H1 (cell line): ENCODE results near the gene PGK1. TPM values are rescaled to one million over a fixed set of nuclear protein-coding genes. Genes with fewer than 3 reads are reported as not detected.

Source experiments
- CTCF ChIA-PET: fragments of 300-600 bp; sonication (Branson Sonifier 250); formaldehyde crosslinking; loops from one replicate; lab custom pipeline; 2021; ENCODE audit not compliant: partially characterized antibody; lab: Charles Lee
- POLR2A ChIA-PET: fragments of 300-600 bp; sonication (Branson Sonifier 250); formaldehyde crosslinking; loops from one replicate; lab custom pipeline; 2021; ENCODE audit warnings: inconsistent platforms; ENCODE audit not compliant: partially characterized antibody; lab: Charles Lee
- DNase-seq, 2 experiments: peaks; one replicate each; pipeline versions ENCODE4 v3.0.0 to v3.0.0-alpha.2; 2010 to 2022; ENCODE audit warnings: low spot score in 2 of 2, low read depth in 1 of 2, mixed read lengths in 1 of 2
- FAIRE-seq: peaks from 2 replicates; lab custom pipeline; 2011; peaks lifted over from hg19 to GRCh38; lab: Jason Lieb, UNC
- H2AFZ ChIP-seq: 2 replicates; pipeline ENCODE4 v1.8.1; 2012; ENCODE audit warnings: low read length, inconsistent platforms
- H2AK5ac ChIP-seq: 2 replicates; pipeline ENCODE4 v1.6.1; 2013; ENCODE audit warnings: low read depth, low read length
- H2BK120ac ChIP-seq: replicated peaks from 2 replicates; pipeline ENCODE3; 2013; ENCODE audit warnings: low read depth, low read length, inconsistent platforms
- H2BK12ac ChIP-seq: 2 replicates; pipeline ENCODE4 v1.6.1; 2013; ENCODE audit warnings: low read depth, low read length
- H2BK15ac ChIP-seq: 2 replicates; pipeline ENCODE4 v1.6.1; 2013; ENCODE audit warnings: low read length
- H2BK20ac ChIP-seq: 2 replicates; pipeline ENCODE4 v1.6.1; 2013; ENCODE audit warnings: low read length
- H2BK5ac ChIP-seq: 2 replicates; pipeline ENCODE4 v1.6.1; 2013; ENCODE audit warnings: low read depth, low read length
- H3K14ac ChIP-seq: 2 replicates; pipeline ENCODE4 v1.6.1; 2013; ENCODE audit warnings: inconsistent platforms; ENCODE audit not compliant: insufficient read length
- H3K18ac ChIP-seq: 2 replicates; pipeline ENCODE4 v1.6.1; 2013; ENCODE audit warnings: low read length; ENCODE audit errors: extremely low read depth
- H3K23ac ChIP-seq: 2 replicates; pipeline ENCODE4 v1.6.1; 2013; ENCODE audit warnings: inconsistent platforms; ENCODE audit not compliant: insufficient read length
- H3K23me2 ChIP-seq: 2 replicates; pipeline ENCODE4 v1.6.1; 2013; ENCODE audit warnings: low read depth, low read length
- H3K27ac ChIP-seq: 2 replicates; pipeline ENCODE4 v1.6.1; 2011; ENCODE audit warnings: low read depth, low read length, inconsistent platforms
- H3K27me3 ChIP-seq, 4 experiments: replicated peaks in 1 of 4; 1 replicate in 1 of 4; 2 replicates in 3 of 4; pipeline versions ENCODE4 v1.6.1 to v1.8.1; 2011 to 2013; ENCODE audit warnings: low read length in 3 of 4, mild to moderate bottlenecking in 3 of 4, inconsistent platforms in 2 of 4, mixed read lengths in 2 of 4, moderate library complexity in 1 of 4; ENCODE audit not compliant: control insufficient read depth in 3 of 4, insufficient read depth in 3 of 4; ENCODE audit errors: extremely low read depth in 1 of 4
- H3K36me3 ChIP-seq, 4 experiments: 2 replicates each; pipeline versions ENCODE4 v1.6.1 to v1.8.1; 2011 to 2013; ENCODE audit warnings: mild to moderate bottlenecking in 4 of 4, low read length in 3 of 4, moderate library complexity in 2 of 4, control low read depth in 1 of 4, inconsistent platforms in 1 of 4; ENCODE audit not compliant: insufficient read depth in 4 of 4, control insufficient read depth in 2 of 4
- H3K4ac ChIP-seq: replicated peaks from 2 replicates; pipeline ENCODE3; 2013; ENCODE audit warnings: low read length, low read depth, mixed read lengths, inconsistent platforms; ENCODE audit not compliant: insufficient read length
- H3K4me1 ChIP-seq, 4 experiments: replicated peaks in 1 of 4; 1 replicate in 1 of 4; 2 replicates in 3 of 4; pipeline versions ENCODE4 v1.6.1 to v1.8.1; 2011 to 2013; ENCODE audit warnings: low read length in 3 of 4, inconsistent platforms in 2 of 4, mixed read lengths in 1 of 4; ENCODE audit not compliant: insufficient read depth in 4 of 4, control insufficient read depth in 3 of 4
- H3K4me2 ChIP-seq, 2 experiments: 2 replicates each; pipeline versions ENCODE4 v1.6.1 to v1.8.1; 2011 to 2013; ENCODE audit warnings: low read depth in 2 of 2, low read length in 2 of 2, control low read depth in 1 of 2, inconsistent platforms in 1 of 2, mild to moderate bottlenecking in 1 of 2; ENCODE audit not compliant: insufficient read depth in 1 of 2
- H3K4me3 ChIP-seq, 4 experiments: fragments of 200-600, 300-600 bp in 1 of 4; sonication (generic), shearing (Covaris generic), sonication (Bioruptor Twin) in 1 of 4; 2 replicates each; pipeline versions ENCODE4 v1.5.1 to v1.8.1; 2011 to 2016; ENCODE audit warnings: low read length in 4 of 4, low read depth in 3 of 4, control low read depth in 2 of 4, inconsistent platforms in 2 of 4, mild to moderate bottlenecking in 2 of 4, mixed read lengths in 1 of 4, moderate library complexity in 1 of 4; ENCODE audit not compliant: insufficient read depth in 2 of 4; ENCODE audit errors: extremely low read depth in 1 of 4
- H3K56ac ChIP-seq: replicated peaks from 2 replicates; pipeline ENCODE3; 2013; ENCODE audit warnings: low read depth, mild to moderate bottlenecking, mixed read lengths, low read length, inconsistent platforms; ENCODE audit not compliant: insufficient read length
- H3K79me1 ChIP-seq: 2 replicates; pipeline ENCODE4 v1.6.1; 2013; ENCODE audit warnings: low read depth, low read length, control low read depth
- H3K79me2 ChIP-seq, 2 experiments: 2 replicates each; pipeline versions ENCODE4 v1.6.1 to v1.8.1; 2012 to 2013; ENCODE audit warnings: low read length in 2 of 2, mild to moderate bottlenecking in 2 of 2, inconsistent platforms in 1 of 2; ENCODE audit not compliant: insufficient read depth in 2 of 2, control insufficient read depth in 1 of 2
- H3K9ac ChIP-seq, 4 experiments: replicated peaks in 1 of 4; 1 replicate in 1 of 4; 2 replicates in 3 of 4; pipeline versions ENCODE4 v1.6.1 to v1.8.1; 2011 to 2013; ENCODE audit warnings: low read depth in 3 of 4, low read length in 3 of 4, control low read depth in 2 of 4, mild to moderate bottlenecking in 2 of 4, moderate library complexity in 2 of 4, inconsistent platforms in 1 of 4; ENCODE audit errors: extremely low read depth in 1 of 4
- H3K9me3 ChIP-seq, 2 experiments: 2 replicates each; pipeline versions ENCODE4 v1.6.1 to v1.8.1; 2012 to 2013; ENCODE audit warnings: mild to moderate bottlenecking in 2 of 2, moderate library complexity in 2 of 2, control low read depth in 1 of 2, inconsistent platforms in 1 of 2, low read depth in 1 of 2, low read length in 1 of 2, mixed read lengths in 1 of 2; ENCODE audit not compliant: insufficient read depth in 2 of 2
- H4K20me1 ChIP-seq, 2 experiments: replicated peaks in 1 of 2; 2 replicates each; pipeline versions ENCODE3 to v1.8.1; 2011 to 2013; ENCODE audit warnings: inconsistent platforms in 2 of 2, low read length in 2 of 2, mild to moderate bottlenecking in 1 of 2; ENCODE audit not compliant: insufficient read depth in 2 of 2, control insufficient read depth in 1 of 2
- H4K5ac ChIP-seq: 2 replicates; pipeline ENCODE4 v1.6.1; 2013; ENCODE audit warnings: low read length, low read depth, mixed read lengths, inconsistent platforms; ENCODE audit not compliant: insufficient read length
- H4K8ac ChIP-seq: 2 replicates; pipeline ENCODE4 v1.8.0; 2013; ENCODE audit warnings: mild to moderate bottlenecking, moderate library complexity, low read length, inconsistent platforms; ENCODE audit not compliant: insufficient read depth; ENCODE audit errors: extremely low read depth
- H4K91ac ChIP-seq: replicated peaks from 2 replicates; pipeline ENCODE3; 2013; ENCODE audit warnings: low read length, mixed read lengths, inconsistent platforms; ENCODE audit not compliant: insufficient read length
- CBX8 ChIP-seq: fragments of 300-800, 300-1000 bp; sonication (generic); IDR thresholded peaks from 2 replicates; pipeline ENCODE4 v1.7.1; 2016; ENCODE audit warnings: low read depth, low read length, borderline replicate concordance
- CEBPB ChIP-seq: IDR thresholded peaks from 2 replicates; pipeline ENCODE4 v1.6.1; 2012; ENCODE audit warnings: low read depth, low read length
- MAFK ChIP-seq: IDR thresholded peaks from 2 replicates; pipeline ENCODE4 v1.6.1; 2012; ENCODE audit warnings: low read depth, mild to moderate bottlenecking, improper control_type of control experiment, low read length
- SIX5 ChIP-seq: IDR thresholded peaks from 2 replicates; pipeline ENCODE4 v1.6.1; 2011; ENCODE audit warnings: mild to moderate bottlenecking, low read depth, low read length
- TBP ChIP-seq: IDR thresholded peaks from 2 replicates; pipeline ENCODE4 v1.6.1; 2011; ENCODE audit warnings: low read depth, low read length, improper control_type of control experiment
- WGBS, 2 experiments: shearing (Covaris generic) in 1 of 2; methylation state at CpG; one replicate each; pipeline versions ENCODE4 v1.1.6 to v1.1.7; 2013 to 2015; ENCODE audit warnings: low lambda C conversion rate in 2 of 2, mixed read lengths in 2 of 2, inconsistent platforms in 1 of 2, low coverage in 1 of 2, missing lambda C conversion rate in 1 of 2; ENCODE audit not compliant: insufficient replicate concordance in 2 of 2, insufficient coverage in 1 of 2, insufficient read length in 1 of 2; ENCODE audit errors: extremely low coverage in 1 of 2, missing lambda C conversion rate in 1 of 2; 5-methylcytosine and 5-hydroxymethylcytosine counted together
- polyA plus RNA-seq, 7 experiments: library from polyadenylated mRNA; depleted of rRNA in 3 of 7; stranded (reverse) in 5 of 7; unstranded in 2 of 7; fragments of >200 nt in 5 of 7; fragments of 200-250 nt in 2 of 7; gene quantifications; 1 replicate in 5 of 7; 2 replicates in 1 of 7; 4 replicates in 1 of 7; pipeline versions ENCODE4 v1.2.1 to v1.2.3, GENCODE V29; 2011 to 2013; ENCODE audit warnings: missing spikeins in 2 of 7, mixed read lengths in 2 of 7
- total RNA-seq: library from RNA; stranded (reverse); fragmentation: NEBNext Ultra II Directional; extraction: Animal tissue kit (Norgen Biotek cat#: 25700); gene quantifications from 2 replicates; pipeline ENCODE4 v1.2.1, GENCODE V29; 2021
- TF ChIP-seq, protein P1 (sequence below): IDR thresholded peaks from 2 replicates; pipeline ENCODE4 v1.6.1; 2012; ENCODE audit warnings: inconsistent platforms
- TF ChIP-seq, protein P2 (sequence below): IDR thresholded peaks from 2 replicates; pipeline ENCODE4 v1.6.1; 2011; ENCODE audit warnings: low read length, improper control_type of control experiment

The PGK1 gene
- total and polyA plus RNA-seq, 2 of the 8 experiments (the other 6 are each of a cell fraction or from before 2014, with no cell fraction given): 328 to 427 TPM

DNA sequence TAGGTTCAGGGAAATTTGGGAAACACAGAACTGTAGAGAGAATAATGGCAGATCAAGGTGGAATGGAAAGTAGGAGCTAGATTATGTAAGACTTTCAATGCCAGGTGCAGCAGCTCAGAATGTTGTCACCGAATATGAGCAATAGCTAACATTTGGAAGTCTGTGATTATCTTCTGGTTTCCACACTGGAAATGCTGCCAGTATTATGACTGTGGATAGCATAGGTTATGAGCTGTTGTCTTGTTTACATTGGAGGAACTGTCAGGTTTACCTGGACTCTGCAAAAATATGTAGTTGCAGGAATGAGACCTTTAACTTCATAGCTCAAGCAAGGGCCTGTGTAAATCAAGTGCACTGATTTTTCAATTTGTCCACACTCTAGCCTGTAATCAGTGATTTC lies 61.4 kb downstream of the PGK1 start:
- Histone ChIP-seq H3K23me2 (no peaks in the 10 kb centered on the region), H3K18ac (no peak overlapping the region), H3K79me2 (no peaks in the 10 kb centered on the region), H2BK5ac (no peak overlapping the region), H3K27me3 (no peaks in the 10 kb centered on the region), H3K36me3 (no peaks in the 10 kb centered on the region), H3K4me1 (no peaks in the 10 kb centered on the region), H2BK15ac (no peak overlapping the region), H2BK120ac (no peak overlapping the region), H3K79me1 (no peaks in the 10 kb centered on the region), H3K27ac (no peak overlapping the region), H3K9ac (no peak overlapping the region), H3K9me3 (no peaks in the 10 kb centered on the region), H3K14ac (no peak overlapping the region), H2BK20ac (no peak overlapping the region), H3K56ac (no peak overlapping the region), H2BK12ac (no peak overlapping the region), H4K8ac (no peak overlapping the region), H2AK5ac (no peak overlapping the region), H3K4me2 (no peak overlapping the region), H4K91ac (no peak overlapping the region), H4K5ac (no peak overlapping the region), H3K23ac (no peak overlapping the region), H3K4me3 (no peak overlapping the region), H2AFZ (0 out of 2 replicates have a peak overlapping the region, but pooled peaks have one; percentile 13), H4K20me1 (no peaks in the 10 kb centered on the region), H3K4ac (no peak overlapping the region)
- FAIRE-seq: no peak
- WGBS, 2 experiments: 92% methylated on average over 1 of the region's 1 CpG; no CpG with 5 or more reads in 1 of the 2 experiments
- TF ChIP-seq TBP: no peak
- TF ChIP-seq, protein P1, sequence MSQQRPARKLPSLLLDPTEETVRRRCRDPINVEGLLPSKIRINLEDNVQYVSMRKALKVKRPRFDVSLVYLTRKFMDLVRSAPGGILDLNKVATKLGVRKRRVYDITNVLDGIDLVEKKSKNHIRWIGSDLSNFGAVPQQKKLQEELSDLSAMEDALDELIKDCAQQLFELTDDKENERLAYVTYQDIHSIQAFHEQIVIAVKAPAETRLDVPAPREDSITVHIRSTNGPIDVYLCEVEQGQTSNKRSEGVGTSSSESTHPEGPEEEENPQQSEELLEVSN: no peak
- TF ChIP-seq CEBPB: no peak
- no peak for TF ChIP-seq MAFK
- TF ChIP-seq SIX5: no peak
- TF ChIP-seq, protein P2, sequence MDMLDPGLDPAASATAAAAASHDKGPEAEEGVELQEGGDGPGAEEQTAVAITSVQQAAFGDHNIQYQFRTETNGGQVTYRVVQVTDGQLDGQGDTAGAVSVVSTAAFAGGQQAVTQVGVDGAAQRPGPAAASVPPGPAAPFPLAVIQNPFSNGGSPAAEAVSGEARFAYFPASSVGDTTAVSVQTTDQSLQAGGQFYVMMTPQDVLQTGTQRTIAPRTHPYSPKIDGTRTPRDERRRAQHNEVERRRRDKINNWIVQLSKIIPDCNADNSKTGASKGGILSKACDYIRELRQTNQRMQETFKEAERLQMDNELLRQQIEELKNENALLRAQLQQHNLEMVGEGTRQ: no peak
- TF ChIP-seq CBX8: no peak
- CTCF ChIA-PET: interaction anchor here (1.4 kb wide), 1 partner anchor 916 kb away, joined by 4 read pairs; no protein-coding TSS in a partner anchor
- POLR2A ChIA-PET: no interaction called here
- no peak for DNase-seq
